ENCODE measurements around the gene OR13H1.

The OR13H1 gene

GRCh38 chrX:131564553-131565229, 20.8 kb downstream of the OR13H1 start:
- no peak overlapping the region for H3K4me3 ChIP-seq (replicated peaks; ENCODE audit: insufficient read depth, low read length)
- H3K27me3 ChIP-seq (ENCODE audit: insufficient read depth, poor library complexity, severe bottlenecking): no peaks in the 10 kb centered on the region
- H3K27ac ChIP-seq (replicated peaks): no peak overlapping the region
- DNase-seq (ENCODE audit: low read depth in 1 of 2, low spot score in 1 of 2): no peak
- TF ChIP-seq REST (IDR thresholded peaks at IDR 0.05; ENCODE audit: insufficient replicate concordance, low read depth): no peak
- no peak for TF ChIP-seq POLR2AphosphoS5 (IDR thresholded peaks at IDR 0.05; ENCODE audit: low read depth)
- TF ChIP-seq CTCF (IDR thresholded peaks at IDR 0.05; ENCODE audit: insufficient read depth, low read length): no peak
- no peak for TF ChIP-seq SPI1 (IDR thresholded peaks at IDR 0.05; ENCODE audit: borderline replicate concordance, low read depth)
- no peak for TF ChIP-seq GABPA (IDR thresholded peaks at IDR 0.05; ENCODE audit: low read depth)

GRCh38 chrX:131565909-131566308, 22.0 kb downstream of the OR13H1 start:
- DNase-seq (ENCODE audit: low read depth in 1 of 2, low spot score in 1 of 2): no peak
- no peak overlapping the region for H3K27ac ChIP-seq (replicated peaks)
- H3K4me3 ChIP-seq (replicated peaks; ENCODE audit: insufficient read depth, low read length): no peak overlapping the region
- no peak for TF ChIP-seq CTCF (IDR thresholded peaks at IDR 0.05; ENCODE audit: insufficient read depth, low read length)
- no peak for TF ChIP-seq POLR2AphosphoS5 (IDR thresholded peaks at IDR 0.05; ENCODE audit: low read depth)
- TF ChIP-seq REST (IDR thresholded peaks at IDR 0.05; ENCODE audit: insufficient replicate concordance, low read depth): no peak
- TF ChIP-seq GABPA (IDR thresholded peaks at IDR 0.05; ENCODE audit: low read depth): no peak
- no peak for TF ChIP-seq SPI1 (IDR thresholded peaks at IDR 0.05; ENCODE audit: borderline replicate concordance, low read depth)
- no peaks in the 10 kb centered on the region for H3K27me3 ChIP-seq (ENCODE audit: insufficient read depth, poor library complexity, severe bottlenecking)

GRCh38 chrX:131571348-131571747, 27.5 kb downstream of the OR13H1 start:
- Histone ChIP-seq H3K4me3 (replicated peaks; ENCODE audit: insufficient read depth, low read length) (no peak overlapping the region), H3K27ac (replicated peaks) (no peak overlapping the region), H3K27me3 (ENCODE audit: insufficient read depth, poor library complexity, severe bottlenecking) (no peaks in the 10 kb centered on the region)
- no peak for TF ChIP-seq GABPA (IDR thresholded peaks at IDR 0.05; ENCODE audit: low read depth)
- no peak for DNase-seq (ENCODE audit: low read depth in 1 of 2, low spot score in 1 of 2)

- Histone ChIP-seq H3K4me3 (replicated peaks; ENCODE audit: insufficient read depth, low read length) (no peak overlapping the region), H3K27ac (replicated peaks) (no peak overlapping the region), H3K27me3 (ENCODE audit: insufficient read depth, poor library complexity, severe bottlenecking) (no peaks in the 10 kb centered on the region)
- TF ChIP-seq CTCF (IDR thresholded peaks at IDR 0.05; ENCODE audit: insufficient read depth, low read length) (no peak), POLR2AphosphoS5 (IDR thresholded peaks at IDR 0.05; ENCODE audit: low read depth) (no peak), GABPA (IDR thresholded peaks at IDR 0.05; ENCODE audit: low read depth) (no peak)
- no peak for DNase-seq (ENCODE audit: low read depth in 1 of 2, low spot score in 1 of 2)
Observed at GRCh38 chrX:131572372-131573014, 28.6 kb downstream of the OR13H1 start.
